H54 (cell line): ENCODE data around the gene RBMS1.
A peak's percentile ranks its signal among the peaks of the same experiment; 100 is the strongest.

ENCODE experiments used
- DNase-seq: peaks from one replicate; pipeline ENCODE4 v3.0.0; 2011; ENCODE audit warnings: low spot score, mixed read lengths; ENCODE audit not compliant: insufficient read length
- FAIRE-seq: peaks from 3 replicates; lab custom pipeline; 2011; peaks lifted over from hg19 to GRCh38; lab: Jason Lieb, UNC
- POLR2A ChIP-seq: IDR thresholded peaks from 2 replicates; pipeline ENCODE4 v1.6.1; 2011; ENCODE audit warnings: low read depth, mild to moderate bottlenecking, low read length

RBMS1 gene

GRCh38 chr2:160343404-160343803 lies 150.2 kb downstream of the RBMS1 start:
- no peak for TF ChIP-seq POLR2A
- DNase-seq: no peak
- FAIRE-seq: no peak

DNA sequence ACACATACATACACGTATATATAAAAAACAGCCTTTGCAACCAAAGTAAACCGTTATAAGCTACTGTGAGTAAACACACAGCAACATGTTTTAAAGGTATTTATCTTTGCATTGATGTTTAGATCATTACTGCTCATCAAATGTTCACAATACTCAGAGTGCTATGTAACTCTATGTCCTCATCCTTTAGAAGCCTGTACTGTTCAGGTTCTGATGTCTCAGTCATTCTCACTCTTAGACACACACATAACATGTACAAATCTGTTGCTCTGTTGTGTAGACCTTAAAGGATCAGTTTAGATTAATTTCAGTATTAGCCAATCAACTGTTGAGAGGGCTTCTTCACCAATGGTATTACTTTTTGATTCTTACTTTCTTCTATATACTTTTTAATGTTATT lies 153.9 kb downstream of the RBMS1 start:
- FAIRE-seq: peak; percentile 15
- no peak for TF ChIP-seq POLR2A

GRCh38 chr2:160338901-160339685 lies 154.5 kb downstream of the RBMS1 start:
- DNase-seq: no peak
- no peak for TF ChIP-seq POLR2A
- FAIRE-seq: peak; percentile 57

More for the DNA sequence above, 153.9 kb downstream of the RBMS1 start:
- no peak for DNase-seq

GRCh38 chr2:160337728-160338127 lies 155.9 kb downstream of the RBMS1 start:
- DNase-seq: no peak
- TF ChIP-seq POLR2A: no peak
- no peak for FAIRE-seq

DNA sequence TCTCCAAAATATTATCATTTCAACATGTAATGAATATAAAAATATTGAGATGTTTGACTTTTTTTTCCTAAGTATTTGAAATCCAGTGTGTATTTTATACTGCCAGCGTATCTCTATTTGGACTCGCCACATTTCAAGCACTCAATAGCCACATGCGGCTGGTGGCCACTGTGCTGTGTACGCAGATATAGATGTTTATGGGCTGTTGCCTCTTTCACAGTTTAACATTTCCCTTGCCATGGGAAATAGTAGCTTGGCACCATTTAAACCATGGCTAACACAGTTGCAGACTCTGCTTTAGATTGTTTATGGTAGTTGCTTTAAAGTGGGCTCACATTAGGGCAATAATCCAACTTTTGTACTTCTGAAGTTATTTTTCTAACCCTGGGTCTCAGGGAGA lies 157.0 kb downstream of the RBMS1 start:
- no peak for TF ChIP-seq POLR2A
- no peak for DNase-seq
- FAIRE-seq: no peak

DNA sequence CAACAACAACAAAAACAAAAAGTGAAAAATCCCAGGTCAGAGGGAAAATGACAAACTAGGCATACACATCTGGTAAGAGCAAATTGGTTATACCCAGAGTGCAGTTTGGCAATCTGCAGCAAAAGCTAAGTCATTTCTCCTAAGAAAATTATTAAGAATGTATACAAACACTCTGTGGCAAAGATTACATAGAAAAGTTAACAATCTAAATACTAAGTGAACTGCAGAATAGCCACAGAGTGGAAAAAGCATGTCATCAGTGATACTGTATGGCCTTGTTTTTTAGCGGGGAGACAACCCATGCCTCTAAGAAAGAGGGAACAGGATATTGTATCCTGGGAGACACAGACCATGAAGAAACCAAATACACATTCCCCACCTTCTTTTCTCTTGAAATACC lies 157.5 kb downstream of the RBMS1 start:
- FAIRE-seq (no peak), DNase-seq (no peak)
- TF ChIP-seq POLR2A: no peak

DNA sequence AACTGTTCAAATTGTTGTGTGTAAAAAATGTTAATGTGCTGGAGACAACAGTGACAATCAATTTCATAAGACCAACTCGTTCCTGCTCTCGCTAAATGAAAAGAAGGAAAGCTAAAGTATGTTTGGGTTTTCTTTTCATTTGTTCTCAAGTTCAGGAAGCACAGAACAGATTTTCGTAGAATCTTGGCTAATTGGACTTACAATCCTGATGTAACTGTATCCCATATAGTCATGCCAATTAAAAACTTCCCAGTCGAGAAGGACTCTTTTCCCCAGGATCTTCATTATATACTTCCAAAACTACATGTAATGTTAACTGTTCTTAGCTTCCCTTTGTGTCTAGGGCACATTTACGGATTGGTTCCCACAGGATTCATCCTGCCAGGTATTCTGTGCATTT lies 158.2 kb downstream of the RBMS1 start:
- TF ChIP-seq POLR2A: no peak
- DNase-seq (no peak), FAIRE-seq (peak; percentile 23)

DNA sequence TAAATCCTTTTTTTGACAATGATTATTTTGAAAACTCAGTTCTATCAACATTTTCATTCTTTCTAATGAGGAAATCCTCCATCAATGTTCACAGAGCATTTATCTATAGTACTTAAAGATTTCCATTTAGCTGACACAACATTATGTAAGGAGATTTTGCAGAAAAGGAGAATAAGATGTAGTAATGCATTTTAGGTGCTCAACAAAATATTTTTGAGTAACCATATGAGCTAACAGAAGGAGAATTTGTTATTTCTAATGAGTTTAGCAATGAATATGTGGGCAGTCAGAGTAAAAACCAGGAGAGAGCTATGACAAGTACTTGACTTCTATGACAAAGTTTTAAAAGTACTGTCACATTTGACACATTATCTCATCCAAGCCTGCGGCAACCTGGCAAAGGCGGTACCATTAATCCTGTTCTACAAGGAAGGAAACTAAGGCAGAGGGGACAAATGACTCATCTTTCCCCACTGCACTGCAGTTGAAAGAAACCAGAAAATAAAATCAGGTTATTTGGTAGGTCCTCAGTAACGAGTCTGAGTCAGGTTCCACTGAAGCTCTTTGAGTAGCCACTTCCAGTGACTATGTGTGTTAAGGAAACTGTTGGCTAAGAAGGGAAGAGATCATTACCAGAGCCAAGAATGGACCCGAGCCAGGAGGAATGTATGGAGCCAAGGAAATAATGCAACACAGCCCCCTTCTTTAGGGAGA lies 159.4 kb downstream of the RBMS1 start:
- FAIRE-seq (no peak), DNase-seq (no peak)
- TF ChIP-seq POLR2A: no peak

GRCh38 chr2:160333324-160334027 lies 160.1 kb downstream of the RBMS1 start:
- DNase-seq: no peak
- no peak for FAIRE-seq
- TF ChIP-seq POLR2A: no peak

- peak; percentile 65 for FAIRE-seq
- TF ChIP-seq POLR2A: no peak
- DNase-seq: no peak
These were observed 161.3 kb downstream of the RBMS1 start for GRCh38 chr2:160332318-160332717.

GRCh38 chr2:160331258-160332025 lies 162.2 kb downstream of the RBMS1 start:
- no peak for DNase-seq
- TF ChIP-seq POLR2A: no peak
- no peak for FAIRE-seq

- TF ChIP-seq POLR2A: no peak
- DNase-seq: no peak
- no peak for FAIRE-seq
These were observed 164.6 kb downstream of the RBMS1 start for GRCh38 chr2:160328811-160329527.

- DNase-seq: no peak
- no peak for TF ChIP-seq POLR2A
- peak; percentile 75 for FAIRE-seq
These were observed 166.8 kb downstream of the RBMS1 start for GRCh38 chr2:160326786-160327185.
